ENCODE results near the gene COL18A1. TPM values are rescaled to one million over a fixed set of nuclear protein-coding genes. Genes with fewer than 3 reads are reported as not detected.

Gene COL18A1
- polyA plus RNA-seq, 4 donors = 57.4 to 211 (median 114) TPM

DNA sequence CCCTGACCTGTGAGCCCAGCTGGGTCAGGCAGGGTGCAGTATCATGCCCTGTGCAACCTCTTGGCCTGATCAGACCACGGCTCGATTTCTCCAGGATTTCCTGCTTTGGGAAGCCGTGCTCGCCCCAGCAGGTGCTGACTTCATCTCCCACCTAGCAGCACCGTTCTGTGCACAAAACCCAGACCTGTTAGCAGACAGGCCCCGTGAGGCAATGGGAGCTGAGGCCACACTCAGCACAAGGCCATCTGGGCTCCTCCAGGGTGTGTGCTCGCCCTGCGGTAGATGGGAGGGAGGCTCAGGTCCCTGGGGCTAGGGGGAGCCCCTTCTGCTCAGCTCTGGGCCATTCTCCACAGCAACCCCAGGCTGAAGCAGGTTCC lies 107.6 kb downstream of the COL18A1 start:
- DNase-seq (ENCODE audit: low read depth in 4 of 4, low spot score in 3 of 4) = no peak

GRCh38 chr21:45513003-45513717 lies 108.2 kb downstream of the COL18A1 start:
- DNase-seq (ENCODE audit: low read depth in 4 of 4, low spot score in 3 of 4) = no peak

DNA sequence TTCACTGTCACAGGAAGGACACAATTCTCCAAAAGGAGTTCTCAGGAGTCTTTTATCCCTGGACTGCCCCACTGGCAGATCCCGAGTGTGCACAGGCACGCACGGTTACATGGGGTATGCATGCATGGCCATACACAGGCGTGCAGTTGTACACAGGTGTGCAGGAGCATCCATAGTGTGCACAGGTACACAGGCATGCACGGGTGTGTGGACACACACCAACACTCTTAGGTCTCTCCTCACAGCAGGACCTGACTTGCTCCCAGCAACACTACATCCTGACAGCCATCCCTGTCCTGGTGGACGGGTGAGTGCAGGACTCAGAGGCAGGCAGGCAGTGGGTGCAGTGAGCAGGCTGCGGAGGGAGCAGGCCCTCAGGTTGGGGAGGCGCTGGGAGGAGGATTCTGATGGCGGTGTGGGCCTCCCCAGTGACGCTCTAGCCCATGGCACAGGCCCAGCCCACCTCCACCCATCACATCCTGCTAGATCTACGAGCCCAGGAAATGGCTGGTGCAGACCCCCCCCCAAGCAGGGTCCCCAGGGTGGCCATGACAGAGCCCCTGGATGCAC lies 108.9 kb downstream of the COL18A1 start:
- no peak for DNase-seq (ENCODE audit: low read depth in 4 of 4, low spot score in 3 of 4)

DNA sequence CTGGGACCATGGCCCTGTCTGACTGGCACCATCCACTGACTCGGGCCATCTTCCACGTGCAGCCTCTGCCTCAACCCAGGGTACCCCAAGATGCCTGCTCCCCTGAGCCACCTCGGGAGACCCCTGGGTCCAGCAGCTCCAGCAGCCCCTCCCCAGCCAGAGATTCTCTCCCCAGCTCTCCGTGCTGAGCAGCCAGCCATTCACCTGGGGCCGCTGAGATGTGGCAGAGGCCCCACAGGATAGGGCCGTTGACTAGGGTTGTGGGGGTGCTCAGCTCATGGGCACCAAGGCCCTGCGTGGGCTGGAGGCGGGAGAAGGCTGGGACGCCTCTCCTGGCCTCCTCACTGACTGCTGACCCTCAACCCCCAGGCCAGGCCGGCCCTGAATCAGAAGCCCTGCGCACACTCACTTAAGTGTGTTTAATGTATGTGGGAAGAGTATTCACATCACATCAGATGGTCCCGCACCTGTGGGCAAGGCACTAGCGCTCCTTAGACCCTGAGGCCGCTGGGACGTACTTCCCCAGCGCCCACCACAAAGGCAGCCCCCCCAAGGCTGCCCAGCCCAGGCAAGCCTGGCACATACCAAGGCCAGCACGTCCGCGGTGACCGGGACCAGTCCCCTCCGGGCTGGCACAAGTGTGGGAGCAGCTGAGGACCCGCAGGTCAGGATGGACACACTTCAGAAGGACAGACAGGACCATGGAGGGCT lies 109.5 kb downstream of the COL18A1 start:
- DNase-seq (ENCODE audit: low read depth in 4 of 4, low spot score in 3 of 4) = no peak

GRCh38 chr21:45515241-45516061 lies 110.5 kb downstream of the COL18A1 start:
- DNase-seq (ENCODE audit: low read depth in 4 of 4, low spot score in 3 of 4) = no peak

DNA sequence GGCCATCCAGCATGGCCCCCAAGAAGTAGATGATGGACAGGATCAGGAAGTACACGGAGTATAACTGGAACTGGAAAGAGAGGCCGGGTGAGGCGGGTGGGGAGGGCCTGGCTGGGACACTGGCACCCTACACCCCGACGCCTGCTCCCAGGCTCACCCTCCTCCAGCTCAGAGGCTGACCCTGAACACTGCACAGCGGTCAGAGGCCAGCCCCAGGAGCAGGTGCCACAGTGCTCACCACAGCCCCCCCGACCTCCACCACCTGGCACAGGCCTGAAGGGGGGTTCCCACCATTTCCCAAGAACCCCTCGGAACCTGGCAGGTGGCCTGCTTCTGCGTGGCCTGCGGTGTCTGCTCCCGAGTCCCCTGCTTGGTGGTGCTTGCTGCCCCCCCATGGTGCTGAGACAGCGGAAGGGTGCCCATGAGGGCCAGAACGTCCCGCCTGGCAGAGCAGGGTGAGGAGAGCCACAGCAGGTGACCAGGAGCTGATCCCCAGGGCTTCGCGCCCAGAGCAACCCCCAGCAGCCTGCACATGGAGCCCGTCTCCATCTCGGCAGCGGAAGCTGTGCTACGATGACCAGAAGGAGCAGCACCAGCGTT lies 111.2 kb downstream of the COL18A1 start:
- no peak for DNase-seq (ENCODE audit: low read depth in 4 of 4, low spot score in 3 of 4)

DNA sequence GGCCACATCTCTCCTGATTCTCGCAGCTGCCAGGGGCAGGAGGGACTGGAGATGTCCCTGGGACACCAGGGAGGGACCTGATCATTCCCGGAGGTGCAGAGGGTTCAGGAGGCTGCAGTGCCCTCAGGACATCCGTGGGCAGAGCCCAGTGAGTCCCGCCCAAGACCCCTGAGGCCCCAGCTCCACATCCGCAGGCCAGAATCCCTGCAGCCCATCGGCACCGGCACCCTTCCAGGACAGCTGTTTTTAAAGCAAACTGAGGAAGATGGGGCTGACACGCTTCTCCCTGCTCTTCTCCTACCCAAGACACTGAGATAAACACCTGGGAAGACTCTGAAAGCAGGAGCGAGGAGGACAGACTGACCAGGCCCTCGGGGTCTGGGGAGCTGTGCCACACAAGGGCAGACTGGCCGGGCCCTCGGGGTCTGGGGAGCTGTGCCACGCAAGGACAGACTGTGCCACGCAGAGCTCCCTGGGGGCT lies 111.7 kb downstream of the COL18A1 start:
- no peak for DNase-seq (ENCODE audit: low read depth in 4 of 4, low spot score in 3 of 4)

GRCh38 chr21:45517249-45518065 lies 112.5 kb downstream of the COL18A1 start:
- DNase-seq (ENCODE audit: low read depth in 4 of 4, low spot score in 3 of 4) = no peak

DNA sequence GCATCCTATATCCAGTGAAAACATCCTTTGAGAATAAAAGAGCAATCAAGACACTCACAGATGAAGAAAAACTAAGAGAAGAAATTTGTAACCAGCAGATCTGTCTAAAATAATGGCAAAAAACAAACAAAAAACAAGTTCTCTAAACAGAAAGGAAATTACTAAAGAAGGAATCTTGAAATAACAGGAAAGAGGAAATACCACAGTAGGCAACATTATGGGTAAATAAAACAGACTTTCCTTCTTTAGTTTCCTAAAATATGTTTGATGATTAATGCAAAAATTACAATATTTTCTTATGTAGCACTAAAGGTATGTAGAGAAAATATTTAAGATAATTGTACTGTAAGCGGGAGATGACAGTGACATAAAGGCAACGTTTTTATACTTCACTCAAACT lies 113.8 kb downstream of the COL18A1 start:
- no peak for DNase-seq (ENCODE audit: low read depth in 4 of 4, low spot score in 3 of 4)

GRCh38 chr21:45519182-45519581 lies 114.2 kb downstream of the COL18A1 start:
- no peak for DNase-seq (ENCODE audit: low read depth in 4 of 4, low spot score in 3 of 4)

DNA sequence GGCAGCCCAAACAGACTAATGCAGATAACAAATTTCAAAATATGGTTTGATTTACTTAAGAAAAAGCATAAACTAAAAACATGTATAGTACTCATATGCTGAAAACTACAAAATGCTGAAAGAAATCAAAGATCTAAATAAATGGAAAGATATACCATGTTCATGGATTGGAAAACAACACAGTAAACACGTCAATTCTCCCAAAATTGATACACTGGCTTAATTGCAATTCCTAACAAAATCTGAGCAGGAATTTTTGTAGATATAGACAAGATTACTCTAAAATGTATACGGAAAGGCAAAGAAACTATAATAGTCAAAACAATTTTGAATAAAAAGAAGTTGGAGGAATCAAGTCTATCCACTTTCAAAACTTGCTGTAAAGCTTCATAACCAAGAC lies 116.3 kb downstream of the COL18A1 start:
- no peak for DNase-seq (ENCODE audit: low read depth in 4 of 4, low spot score in 3 of 4)

GRCh38 chr21:45522381-45522780 lies 117.4 kb downstream of the COL18A1 start:
- DNase-seq (ENCODE audit: low read depth in 4 of 4, low spot score in 3 of 4) = no peak

DNA sequence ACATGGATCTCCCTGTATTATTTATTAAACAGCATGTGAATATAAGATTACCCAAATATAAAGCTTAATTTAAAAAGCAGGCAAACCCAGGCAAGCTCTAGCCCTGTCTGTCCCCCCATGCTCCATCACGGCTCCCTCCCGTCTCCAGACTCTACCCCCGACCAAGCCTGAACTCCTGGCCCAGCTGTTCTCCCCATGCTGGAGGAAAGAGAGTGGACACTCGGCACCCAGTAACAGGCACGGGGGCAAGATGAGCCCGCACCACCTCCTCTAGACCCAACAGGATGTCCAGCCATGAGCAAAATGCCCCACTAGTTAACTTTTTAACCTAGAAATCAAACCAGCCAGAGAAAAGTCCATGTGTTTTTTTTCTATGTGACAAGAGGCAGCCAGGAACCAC lies 118.0 kb downstream of the COL18A1 start:
- no peak for DNase-seq (ENCODE audit: low read depth in 4 of 4, low spot score in 3 of 4)

DNA sequence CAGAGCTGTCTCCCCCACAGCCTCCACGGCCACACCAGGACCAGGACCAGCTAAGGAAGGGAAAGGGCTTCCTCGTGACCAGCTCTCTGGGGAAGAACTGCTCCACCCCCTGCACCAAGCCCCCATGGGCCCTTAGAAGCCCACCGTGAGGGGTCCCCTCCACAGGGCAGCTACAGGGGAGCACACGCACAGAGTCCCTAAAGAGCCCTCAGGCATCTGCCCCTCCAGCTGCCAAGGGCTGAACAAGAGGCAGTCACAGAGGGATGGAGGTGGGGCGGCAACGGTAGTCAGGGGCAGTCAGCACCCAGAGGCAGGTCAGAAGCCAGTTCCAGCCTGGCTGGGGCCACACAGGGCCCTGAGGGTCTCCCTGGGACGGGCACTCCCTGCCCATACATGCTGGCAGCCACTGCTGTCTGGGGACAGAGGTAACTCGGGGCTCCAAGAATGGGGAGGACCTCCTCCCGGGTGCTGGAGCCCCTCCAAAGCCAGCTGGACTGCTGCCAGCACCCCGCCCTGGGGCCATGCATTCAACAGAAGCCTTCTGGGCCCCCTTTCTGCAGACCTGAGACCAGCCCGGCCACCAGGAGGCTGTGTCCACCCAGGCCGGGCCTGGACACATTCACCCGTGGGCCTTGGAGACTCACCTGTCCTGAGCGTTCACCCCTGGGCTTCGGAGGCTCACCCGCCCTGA lies 118.6 kb downstream of the COL18A1 start:
- no peak for DNase-seq (ENCODE audit: low read depth in 4 of 4, low spot score in 3 of 4)

DNA sequence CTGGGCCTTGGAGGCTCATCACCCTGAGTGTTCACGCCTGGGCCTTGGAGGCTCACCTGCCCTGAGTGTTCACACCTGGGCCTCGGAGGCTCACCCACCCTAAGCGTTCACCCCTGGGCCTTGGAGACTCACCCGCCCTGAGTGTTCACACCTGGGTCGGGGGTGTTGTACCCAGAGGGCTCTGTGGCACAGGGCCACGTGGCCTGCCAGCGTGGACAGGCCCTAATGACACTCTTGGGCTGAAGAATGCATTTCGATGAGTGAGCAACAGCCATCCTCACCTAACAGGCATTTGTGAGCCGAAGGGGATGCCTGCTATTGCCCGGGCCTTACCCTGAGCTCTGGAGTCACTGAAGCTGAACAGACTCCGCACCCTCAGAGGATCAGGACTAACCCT lies 119.8 kb downstream of the COL18A1 start:
- no peak for DNase-seq (ENCODE audit: low read depth in 4 of 4, low spot score in 3 of 4)

DNA sequence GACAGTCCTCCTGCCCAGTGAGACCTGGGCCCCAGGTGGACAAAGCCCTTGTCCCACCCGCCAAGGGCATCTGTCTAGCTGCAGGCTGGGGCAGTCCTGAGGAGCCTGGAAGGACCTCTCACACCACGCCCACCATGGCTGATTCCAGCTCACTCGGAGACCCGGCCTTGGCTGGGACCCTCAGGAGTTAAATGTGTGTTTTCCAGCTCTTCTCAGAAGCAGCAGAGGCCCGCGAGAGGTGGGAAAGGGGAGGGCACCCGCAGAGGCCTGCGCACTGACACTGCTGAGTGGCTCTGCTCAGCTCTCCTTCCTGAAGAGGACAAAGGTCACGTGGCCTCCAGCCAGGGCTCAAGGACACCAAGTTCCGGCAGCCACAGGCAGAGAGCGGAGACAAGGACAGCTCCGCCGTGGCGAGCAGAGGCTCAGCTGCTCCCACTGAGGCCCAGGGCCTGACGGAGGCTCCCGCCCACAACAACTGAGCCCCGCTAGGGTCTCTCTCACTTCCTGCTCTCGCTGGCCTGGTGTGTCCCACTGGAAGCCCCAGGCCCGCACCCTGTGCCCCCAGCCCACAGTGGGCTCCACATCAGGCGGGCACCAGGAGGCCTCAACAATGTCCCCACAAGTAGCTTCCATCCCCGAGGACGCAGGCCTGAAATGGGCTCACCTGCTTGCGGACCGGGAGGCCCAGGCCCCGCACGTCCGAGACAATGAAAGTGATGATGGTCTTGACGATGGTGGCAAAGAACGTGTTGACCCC lies 120.4 kb downstream of the COL18A1 start:
- peak in 1 of 4 donors; percentile 18 for DNase-seq (ENCODE audit: low read depth in 4 of 4, low spot score in 3 of 4)

DNA sequence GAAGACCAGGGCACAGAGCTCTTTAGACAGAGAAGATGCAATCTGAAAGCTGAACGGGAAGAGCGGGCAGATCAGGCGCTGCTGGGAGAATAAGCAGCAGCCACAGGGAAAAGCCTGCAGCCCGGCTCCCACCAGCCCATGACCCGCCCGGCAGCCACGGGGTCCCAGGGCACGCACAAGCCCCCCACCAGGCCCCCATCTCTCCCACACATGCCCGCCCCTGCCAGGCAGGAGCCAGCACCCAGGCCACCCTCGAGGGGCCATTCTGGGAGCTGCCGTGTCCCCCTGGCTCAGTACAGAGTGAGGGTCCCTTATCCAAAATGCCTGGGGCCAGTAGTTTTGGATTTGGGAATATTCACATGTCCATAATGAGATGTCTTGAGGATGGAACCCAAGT lies 120.9 kb downstream of the COL18A1 start:
- no peak for DNase-seq (ENCODE audit: low read depth in 4 of 4, low spot score in 3 of 4)
